OCI-LY3 (cell line): Measurements from ENCODE around the gene CDC42BPA.
"Not testable (repeated sequence)": the region's sequence is repeated elsewhere in the genome, so short reads cannot be mapped to it uniquely, and the experiment has no call there.

Experiments
- H2AFZ ChIP-seq: fragments of 200-600, 300-600 bp; shearing (Covaris generic); 2 replicates; pipeline ENCODE4 v1.6.0; 2014; ENCODE audit warnings: antibody characterized with exemption, low read depth, low read length
- H3K27ac ChIP-seq: fragments of 200-600, 300-600 bp; sonication (generic); 2 replicates; pipeline ENCODE4 v1.5.1; 2014; ENCODE audit warnings: mild to moderate bottlenecking, low read length, moderate library complexity, mixed read lengths
- H3K27me3 ChIP-seq: fragments of 200-600, 300-600 bp; sonication (generic); 2 replicates; pipeline ENCODE4 v1.6.1; 2014; ENCODE audit warnings: low read depth, low read length, mixed read lengths
- H3K36me3 ChIP-seq: fragments of 200-600, 300-600 bp; sonication (generic); replicated peaks from 2 replicates; pipeline ENCODE3; 2014; ENCODE audit warnings: low read depth, low read length, mixed read lengths
- H3K4me1 ChIP-seq: fragments of 300-600, 200-600 bp; sonication (generic); 2 replicates; pipeline ENCODE4 v1.6.1; 2014; ENCODE audit warnings: low read length, mixed read lengths
- H3K4me2 ChIP-seq: fragments of 200-600, 300-600 bp; sonication (generic); 2 replicates; pipeline ENCODE4 v1.6.1; 2014; ENCODE audit warnings: low read length, mixed read lengths
- H3K4me3 ChIP-seq: fragments of 300-600, 200-600 bp; sonication (generic); 2 replicates; pipeline ENCODE4 v1.5.1; 2014; ENCODE audit warnings: antibody characterized with exemption, mild to moderate bottlenecking, low read length, moderate library complexity
- H3K79me2 ChIP-seq: fragments of 300-600, 200-600 bp; shearing (Covaris generic); 2 replicates; pipeline ENCODE4 v1.6.1; 2014; ENCODE audit warnings: mild to moderate bottlenecking, low read length, mixed read lengths
- H3K9ac ChIP-seq: fragments of 300-600, 200-600 bp; shearing (Covaris generic); 2 replicates; pipeline ENCODE4 v1.6.0; 2014; ENCODE audit warnings: mild to moderate bottlenecking, low read length, moderate library complexity
- H3K9me3 ChIP-seq: fragments of 200-600, 300-600 bp; shearing (Covaris generic); 2 replicates; pipeline ENCODE4 v1.6.1; 2014; ENCODE audit warnings: low read length, mixed read lengths; ENCODE audit not compliant: insufficient read depth
- H4K20me1 ChIP-seq: fragments of 200-600, 300-600 bp; sonication (generic); 2 replicates; pipeline ENCODE4 v1.6.1; 2016; ENCODE audit warnings: low read length, mixed read lengths; ENCODE audit not compliant: insufficient read depth
- EZH2phosphoT487 ChIP-seq: fragments of 200-600 bp; shearing (Covaris generic); IDR thresholded peaks from 2 replicates; pipeline ENCODE4 v1.6.1; 2018; ENCODE audit warnings: antibody characterized with exemption, mixed run types, low read depth
- TF ChIP-seq, protein P1 (sequence below): fragments of 200-600, 300-600 bp; sonication (generic); IDR thresholded peaks from 2 replicates; pipeline ENCODE4 v1.5.1; 2014; ENCODE audit warnings: antibody characterized with exemption, low read length, low read depth

Gene CDC42BPA

DNA sequence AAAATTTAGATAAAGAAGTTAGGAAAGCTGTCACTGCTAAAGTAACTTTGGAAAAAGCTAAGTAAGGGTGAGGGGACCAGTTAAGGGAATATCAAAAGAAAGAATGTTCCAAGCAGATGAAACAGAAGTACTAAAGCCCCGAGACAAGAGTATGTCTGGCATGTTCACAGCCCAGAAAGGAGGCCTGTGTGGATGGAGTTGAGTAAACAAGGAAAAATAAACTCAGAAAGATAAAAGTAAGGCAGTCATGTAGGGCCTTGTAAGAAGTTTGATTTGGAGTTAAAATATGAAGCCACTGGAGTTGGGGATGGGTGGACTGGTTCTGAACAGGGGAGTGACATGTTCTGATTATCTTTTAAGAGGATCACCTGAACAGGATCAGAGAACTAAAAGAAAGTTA lies 177.9 kb downstream of the CDC42BPA start:
- no peaks in the 10 kb centered on the region for H4K20me1 ChIP-seq
- H3K4me3 ChIP-seq: no peak overlapping the region
- no peaks in the 10 kb centered on the region for H3K79me2 ChIP-seq
- H3K4me1 ChIP-seq: no peaks in the 10 kb centered on the region
- H3K36me3 ChIP-seq: no peaks in the 10 kb centered on the region
- TF ChIP-seq, protein P1, sequence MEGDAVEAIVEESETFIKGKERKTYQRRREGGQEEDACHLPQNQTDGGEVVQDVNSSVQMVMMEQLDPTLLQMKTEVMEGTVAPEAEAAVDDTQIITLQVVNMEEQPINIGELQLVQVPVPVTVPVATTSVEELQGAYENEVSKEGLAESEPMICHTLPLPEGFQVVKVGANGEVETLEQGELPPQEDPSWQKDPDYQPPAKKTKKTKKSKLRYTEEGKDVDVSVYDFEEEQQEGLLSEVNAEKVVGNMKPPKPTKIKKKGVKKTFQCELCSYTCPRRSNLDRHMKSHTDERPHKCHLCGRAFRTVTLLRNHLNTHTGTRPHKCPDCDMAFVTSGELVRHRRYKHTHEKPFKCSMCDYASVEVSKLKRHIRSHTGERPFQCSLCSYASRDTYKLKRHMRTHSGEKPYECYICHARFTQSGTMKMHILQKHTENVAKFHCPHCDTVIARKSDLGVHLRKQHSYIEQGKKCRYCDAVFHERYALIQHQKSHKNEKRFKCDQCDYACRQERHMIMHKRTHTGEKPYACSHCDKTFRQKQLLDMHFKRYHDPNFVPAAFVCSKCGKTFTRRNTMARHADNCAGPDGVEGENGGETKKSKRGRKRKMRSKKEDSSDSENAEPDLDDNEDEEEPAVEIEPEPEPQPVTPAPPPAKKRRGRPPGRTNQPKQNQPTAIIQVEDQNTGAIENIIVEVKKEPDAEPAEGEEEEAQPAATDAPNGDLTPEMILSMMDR: no peak
- no peak for TF ChIP-seq EZH2phosphoT487
- H3K27ac ChIP-seq: no peak overlapping the region
- H3K27me3 ChIP-seq: peaks cover 9% of the 10 kb centered on the region; the same call in 1 of the 2 replicates
- H3K9ac ChIP-seq: no peak overlapping the region
- no peak overlapping the region for H2AFZ ChIP-seq
- H3K4me2 ChIP-seq: no peak overlapping the region
- H3K9me3 ChIP-seq: no peaks in the 10 kb centered on the region

DNA sequence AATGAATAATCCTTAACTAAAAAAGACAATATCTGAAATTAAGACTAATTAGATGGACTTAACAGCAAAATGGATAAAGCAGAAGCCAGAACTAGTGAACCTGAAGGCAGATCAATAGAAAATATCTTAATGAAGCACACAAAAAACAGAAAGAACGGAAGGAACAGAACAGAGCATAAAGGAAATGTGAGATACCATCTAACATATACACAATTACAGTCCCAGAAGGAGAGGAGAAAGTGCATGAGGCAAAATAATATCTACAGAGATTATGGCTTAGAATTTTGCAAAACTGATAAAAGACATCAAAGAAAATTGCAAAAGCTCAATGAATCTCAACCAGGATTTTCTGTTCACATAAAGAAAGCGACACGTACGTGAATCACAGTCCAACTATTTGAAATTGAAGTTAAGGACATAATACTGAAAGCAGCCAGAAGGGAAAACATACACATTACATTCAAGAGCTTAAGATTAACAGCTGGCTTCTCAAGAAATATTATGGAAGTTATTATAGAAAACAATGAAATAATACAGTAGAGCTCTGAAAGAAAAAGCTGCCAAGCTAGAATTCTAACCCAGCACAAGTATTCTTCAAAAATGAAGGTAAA lies 182.0 kb downstream of the CDC42BPA start:
- no peak overlapping the region for H2AFZ ChIP-seq
- no peaks in the 10 kb centered on the region for H3K79me2 ChIP-seq
- no peaks in the 10 kb centered on the region for H4K20me1 ChIP-seq
- H3K36me3 ChIP-seq: no peaks in the 10 kb centered on the region
- TF ChIP-seq, protein P1: no peak
- no peak for TF ChIP-seq EZH2phosphoT487
- peaks cover 6% of the 10 kb centered on the region; the same call in 1 of the 2 replicates for H3K27me3 ChIP-seq
- H3K4me3 ChIP-seq: no peak overlapping the region
- no peak overlapping the region for H3K9ac ChIP-seq
- no peak overlapping the region for H3K4me2 ChIP-seq
- H3K4me1 ChIP-seq: no peaks in the 10 kb centered on the region
- H3K9me3 ChIP-seq: no peaks in the 10 kb centered on the region
- no peak overlapping the region for H3K27ac ChIP-seq

DNA sequence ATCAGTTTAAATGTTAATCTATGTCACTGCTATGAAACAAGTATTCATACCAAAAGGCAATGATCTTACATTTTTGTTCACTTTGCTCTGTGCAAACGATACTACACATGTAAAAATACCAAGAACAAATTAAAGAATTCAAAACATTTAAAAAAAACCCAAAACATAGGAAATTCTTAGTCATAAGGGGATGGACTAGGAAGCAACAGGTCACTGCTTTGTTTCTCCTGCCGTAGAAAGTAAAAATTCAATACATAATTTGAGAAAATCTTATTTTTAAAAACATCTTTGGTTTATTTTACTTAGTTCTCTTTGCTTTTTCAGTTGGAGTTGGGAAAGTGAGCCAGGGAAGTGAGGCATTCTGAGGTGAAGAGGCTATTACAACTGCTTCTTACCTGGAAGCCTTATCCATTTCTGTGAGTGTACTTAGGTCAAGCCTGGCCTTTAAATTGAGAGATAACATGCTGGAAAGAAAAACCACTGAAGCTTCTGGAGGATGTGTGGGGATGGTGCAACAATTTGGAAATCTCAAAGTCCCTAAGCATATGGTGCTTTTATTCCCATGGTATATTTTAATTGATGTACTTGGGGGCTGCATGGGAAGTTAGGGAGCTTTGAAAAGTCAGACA lies 183.5 kb downstream of the CDC42BPA start:
- TF ChIP-seq, protein P1: no peak
- no peak for TF ChIP-seq EZH2phosphoT487
- H3K9me3 ChIP-seq: no peaks in the 10 kb centered on the region
- H3K79me2 ChIP-seq: no peaks in the 10 kb centered on the region
- H4K20me1 ChIP-seq: no peaks in the 10 kb centered on the region
- H3K27me3 ChIP-seq: peaks cover 6% of the 10 kb centered on the region; the same call in 1 of the 2 replicates
- no peak overlapping the region for H3K4me3 ChIP-seq
- no peak overlapping the region for H3K9ac ChIP-seq
- H2AFZ ChIP-seq: no peak overlapping the region
- no peaks in the 10 kb centered on the region for H3K4me1 ChIP-seq
- no peak overlapping the region for H3K27ac ChIP-seq
- H3K36me3 ChIP-seq: no peaks in the 10 kb centered on the region
- H3K4me2 ChIP-seq: no peak overlapping the region

DNA sequence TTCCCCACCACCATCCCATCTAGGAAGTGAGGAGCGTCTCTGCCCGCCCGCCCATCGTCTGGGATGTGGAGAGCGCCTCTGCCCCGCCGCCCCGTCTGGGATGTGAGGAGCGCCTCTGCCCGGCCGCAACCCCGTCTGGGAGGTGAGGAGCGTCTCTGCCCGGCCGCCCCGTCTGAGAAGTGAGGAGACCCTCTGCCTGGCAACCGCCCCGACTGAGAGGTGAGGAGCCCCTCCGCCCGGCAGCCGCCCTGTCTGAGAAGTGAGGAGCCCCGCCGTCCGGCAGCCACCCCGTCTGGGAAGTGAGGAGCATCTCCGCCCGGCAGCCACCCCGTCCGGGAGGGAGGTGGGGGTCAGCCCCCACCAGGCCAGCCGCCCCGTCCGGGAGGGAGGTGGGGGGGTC lies 185.6 kb downstream of the CDC42BPA start:
- H3K4me2 ChIP-seq, H3K4me1 ChIP-seq, H2AFZ ChIP-seq, H3K27me3 ChIP-seq, H3K9me3 ChIP-seq, H3K4me3 ChIP-seq, H4K20me1 ChIP-seq, H3K9ac ChIP-seq, H3K27ac ChIP-seq, H3K36me3 ChIP-seq, H3K79me2 ChIP-seq: not testable (repeated sequence)
